Nephron progenitor cell (in vitro differentiated cells): ENCODE measurements around the gene OXGR1.

Experiments
- DNase-seq: peaks from one replicate; pipeline ENCODE4 v3.0.0; 2021
- H3K27ac Mint-ChIP-seq: 2 replicates; pipeline ENCODE4 v1.8.0; 2021; ENCODE audit warnings: mild to moderate bottlenecking, moderate library complexity, mixed read lengths
- H3K27me3 Mint-ChIP-seq: 2 replicates; pipeline ENCODE4 v1.8.0; 2021; ENCODE audit warnings: mild to moderate bottlenecking, low read depth, mixed read lengths; ENCODE audit not compliant: poor library complexity
- H3K36me3 Mint-ChIP-seq: 2 replicates; pipeline ENCODE4 v1.8.0; 2021; ENCODE audit warnings: low read depth, mixed read lengths
- H3K4me1 Mint-ChIP-seq: 2 replicates; pipeline ENCODE4 v1.8.0; 2021; ENCODE audit warnings: mixed read lengths
- H3K4me3 Mint-ChIP-seq: 2 replicates; pipeline ENCODE4 v1.8.0; 2021; ENCODE audit warnings: mild to moderate bottlenecking, moderate library complexity, mixed read lengths
- H3K9me3 Mint-ChIP-seq: 2 replicates; pipeline ENCODE4 v1.8.0; 2021; ENCODE audit warnings: mild to moderate bottlenecking, moderate library complexity, mixed read lengths
- CTCF ChIP-seq: fragments of 200-600 bp; sonication (generic); IDR thresholded peaks from 2 replicates; pipeline ENCODE4 v1.5.0; 2021; ENCODE audit warnings: antibody characterized with exemption

The OXGR1 gene

GRCh38 chr13:96994017-96994857 is at the start of gene OXGR1:
OXGR1 (minus strand) TSS chr13:96994476; CDS start chr13:96987759, 6,717 bp downstream.
- Mint-ChIP-seq H3K36me3 (peaks cover 34% of the 10 kb centered on the region), H3K27ac (peak within 1 kb of the TSS; percentile 3), H3K4me1 (peaks cover 67% of the 10 kb centered on the region), H3K9me3 (peaks cover 17% of the 10 kb centered on the region), H3K27me3 (peaks cover 34% of the 10 kb centered on the region), H3K4me3 (peak within 1 kb of the TSS; percentile 82)
- DNase-seq = peak; percentile 48
- TF ChIP-seq CTCF = no peak

- Mint-ChIP-seq H3K4me3 (no peak overlapping the region), H3K27me3 (no peaks in the 10 kb centered on the region), H3K4me1 (no peaks in the 10 kb centered on the region), H3K27ac (no peak overlapping the region), H3K9me3 (no peaks in the 10 kb centered on the region), H3K36me3 (no peaks in the 10 kb centered on the region)
- TF ChIP-seq CTCF = no peak
- DNase-seq = no peak
Observed at GRCh38 chr13:97043302-97043701, 49.0 kb upstream of the OXGR1 start.

- no peaks in the 10 kb centered on the region for H3K27me3 Mint-ChIP-seq
- TF ChIP-seq CTCF = peak; percentile 32
- peaks cover 12% of the 10 kb centered on the region for H3K9me3 Mint-ChIP-seq
- H3K36me3 Mint-ChIP-seq = no peaks in the 10 kb centered on the region
- H3K4me3 Mint-ChIP-seq = no peak overlapping the region
- no peak for DNase-seq
- H3K4me1 Mint-ChIP-seq = peaks cover 5% of the 10 kb centered on the region
- H3K27ac Mint-ChIP-seq = no peak overlapping the region
Observed at GRCh38 chr13:97030705-97031452, 36.6 kb upstream of the OXGR1 start.

GRCh38 chr13:97028441-97029299 is 34.4 kb upstream of the OXGR1 start:
- peak; percentile 90 for TF ChIP-seq CTCF
- H3K9me3 Mint-ChIP-seq = peaks cover 7% of the 10 kb centered on the region
- H3K27me3 Mint-ChIP-seq = peaks cover 4% of the 10 kb centered on the region
- peaks cover 5% of the 10 kb centered on the region for H3K4me1 Mint-ChIP-seq
- no peaks in the 10 kb centered on the region for H3K36me3 Mint-ChIP-seq
- DNase-seq = peak; percentile 76
- H3K27ac Mint-ChIP-seq = no peak overlapping the region
- H3K4me3 Mint-ChIP-seq = no peak overlapping the region

- Mint-ChIP-seq H3K36me3 (no peaks in the 10 kb centered on the region), H3K9me3 (peaks cover 7% of the 10 kb centered on the region), H3K27ac (no peak overlapping the region), H3K4me1 (peaks cover 5% of the 10 kb centered on the region), H3K27me3 (peaks cover 7% of the 10 kb centered on the region), H3K4me3 (no peak overlapping the region)
- no peak for DNase-seq
- no peak for TF ChIP-seq CTCF
Observed at GRCh38 chr13:97027162-97027554, 32.9 kb upstream of the OXGR1 start.
